Stimulated activated CD4-positive, alpha-beta T cell treated with anti-CD3 and anti-CD28 coated beads, Interleukin-4, amount 100 ng/mL, for 24 hours (primary cell): Measurements from ENCODE around the gene GTPBP10.

Experiments used
- DNase-seq: peaks from one replicate; pipeline ENCODE4 v3.0.0-alpha.2; 2020

GTPBP10 gene

DNA sequence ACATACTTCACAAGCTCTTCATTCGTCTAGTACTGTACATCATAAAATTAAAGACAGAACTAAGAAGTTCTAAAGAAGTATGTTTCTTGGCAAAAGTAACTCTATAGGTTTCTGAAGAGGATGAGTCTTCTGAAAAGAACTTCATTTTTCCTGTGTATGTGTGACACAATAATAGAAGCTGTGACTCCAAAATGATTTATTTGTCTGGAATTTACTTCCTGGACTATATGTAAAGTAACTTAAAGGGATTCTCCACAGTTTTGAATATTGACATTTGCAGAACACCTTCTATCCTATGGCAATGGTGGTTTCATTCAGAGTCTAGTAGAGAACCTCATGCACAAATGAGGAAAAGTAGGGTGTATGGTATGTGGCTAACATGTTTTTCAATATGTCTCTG, 36.9 kb downstream of the GTPBP10 start:
- no peak for DNase-seq

DNA sequence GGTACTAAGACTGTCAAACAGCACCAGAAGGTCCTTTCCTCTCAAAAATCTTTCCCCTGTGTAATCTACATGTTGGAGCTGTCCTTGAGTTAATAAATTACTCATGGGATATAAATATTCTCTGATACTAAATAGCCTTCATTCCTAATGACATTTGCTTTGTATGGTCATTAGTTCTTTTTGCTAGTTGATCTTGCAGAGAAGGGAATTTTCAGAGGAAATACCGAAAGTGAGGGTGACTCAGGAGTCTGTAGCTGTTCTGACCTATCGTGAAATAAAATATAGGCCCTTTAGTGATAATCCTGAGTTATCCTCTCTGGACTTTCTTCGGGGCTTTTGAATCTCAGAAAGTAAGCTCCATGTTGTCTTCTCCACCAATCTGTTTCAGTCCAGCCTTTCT, 37.3 kb downstream of the GTPBP10 start:
- DNase-seq: no peak

GRCh38 chr7:90384433-90384832, 37.9 kb downstream of the GTPBP10 start:
- no peak for DNase-seq

DNA sequence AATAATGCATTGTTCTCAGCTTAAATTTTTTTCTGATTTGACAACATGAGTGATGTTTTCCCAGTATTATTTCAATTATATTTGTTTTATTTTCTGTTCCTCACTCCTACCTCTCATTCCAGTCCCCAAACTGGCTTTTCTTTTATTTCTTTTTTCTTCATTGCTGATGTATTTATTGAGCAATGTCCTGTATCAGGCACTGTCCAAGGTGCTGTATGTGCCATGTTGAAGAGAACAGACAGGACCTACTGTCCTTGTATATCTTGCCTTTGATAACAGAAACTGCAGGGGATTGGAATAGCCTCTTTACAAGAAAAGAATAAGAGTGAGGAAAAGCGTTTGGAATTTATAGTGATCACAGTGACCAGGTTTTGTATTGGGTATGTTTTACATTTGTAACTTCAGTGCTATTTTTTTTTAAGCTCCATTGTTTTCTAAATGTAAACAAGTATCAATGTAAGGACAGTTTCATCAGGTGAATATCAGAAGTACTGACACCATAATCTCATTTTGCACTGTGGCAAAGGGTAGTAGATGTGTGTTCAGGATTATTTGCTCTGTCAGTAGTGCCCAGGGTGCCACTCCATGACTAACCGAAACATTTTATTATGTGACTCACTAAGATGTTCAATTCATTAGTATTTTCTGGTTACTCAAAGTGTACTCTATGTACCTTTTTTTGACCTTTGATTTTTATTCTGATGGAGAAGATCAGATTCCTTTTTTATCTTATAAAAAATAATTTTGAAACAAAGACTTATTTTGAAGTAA, 41.1 kb downstream of the GTPBP10 start:
- DNase-seq: no peak

- DNase-seq: no peak
These were observed 44.4 kb downstream of the GTPBP10 start for GRCh38 chr7:90390926-90391325.

DNA sequence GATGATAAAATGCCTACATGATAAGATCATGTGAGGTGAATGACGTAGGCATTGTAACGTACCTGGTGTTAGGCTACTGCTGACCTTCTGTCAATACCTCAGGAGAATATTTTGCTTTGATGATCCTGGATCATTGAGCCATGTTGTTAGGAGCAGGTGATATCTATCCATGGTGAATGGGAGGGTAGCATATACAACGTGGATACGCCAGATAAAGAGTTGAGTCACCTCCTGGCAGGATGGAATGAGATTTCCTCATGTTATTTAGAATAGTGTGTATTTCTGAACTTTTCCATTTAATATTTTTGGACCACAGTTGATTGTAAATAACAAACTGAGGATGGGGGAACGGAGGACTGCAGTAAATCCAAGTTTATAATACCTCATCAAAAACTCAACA, 45.0 kb downstream of the GTPBP10 start:
- no peak for DNase-seq

DNA sequence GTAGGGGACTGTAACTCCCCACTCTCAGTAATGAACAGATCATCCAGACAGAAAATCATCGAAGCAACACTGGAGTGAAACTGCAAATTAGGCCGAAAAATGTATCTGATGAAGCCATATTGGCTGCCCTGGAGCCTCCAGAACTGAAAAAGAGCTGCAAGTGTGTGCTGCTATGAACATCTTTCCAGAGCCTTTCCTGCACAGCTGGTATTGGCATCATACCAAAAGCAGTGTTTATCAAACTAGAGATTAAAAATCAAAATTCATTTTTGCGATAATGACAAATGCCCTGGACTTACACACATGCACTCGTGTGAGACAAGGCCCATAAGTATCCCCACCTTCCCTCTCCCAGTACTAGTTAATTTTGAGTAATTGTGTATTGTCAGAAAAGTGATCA, 49.9 kb downstream of the GTPBP10 start:
- no peak for DNase-seq

DNA sequence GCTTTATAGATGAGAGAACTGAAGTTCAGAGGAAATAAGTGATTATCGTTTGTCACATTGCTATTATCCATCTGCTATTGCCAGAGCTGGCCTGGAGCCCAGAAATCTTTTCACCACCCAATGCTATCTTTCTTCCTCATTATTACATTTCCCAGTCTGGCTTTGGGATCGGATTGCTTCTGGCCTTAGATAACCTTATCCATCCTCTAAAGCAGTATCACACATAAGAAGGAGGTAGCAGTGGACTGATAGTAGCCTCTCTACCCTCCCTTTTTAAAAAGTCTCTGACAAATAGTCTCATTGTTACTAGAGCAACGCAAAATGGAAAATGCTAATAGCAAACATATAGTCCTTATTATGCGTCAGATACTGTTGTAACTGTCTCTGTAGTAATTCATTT, 55.5 kb downstream of the GTPBP10 start:
- DNase-seq: no peak

DNA sequence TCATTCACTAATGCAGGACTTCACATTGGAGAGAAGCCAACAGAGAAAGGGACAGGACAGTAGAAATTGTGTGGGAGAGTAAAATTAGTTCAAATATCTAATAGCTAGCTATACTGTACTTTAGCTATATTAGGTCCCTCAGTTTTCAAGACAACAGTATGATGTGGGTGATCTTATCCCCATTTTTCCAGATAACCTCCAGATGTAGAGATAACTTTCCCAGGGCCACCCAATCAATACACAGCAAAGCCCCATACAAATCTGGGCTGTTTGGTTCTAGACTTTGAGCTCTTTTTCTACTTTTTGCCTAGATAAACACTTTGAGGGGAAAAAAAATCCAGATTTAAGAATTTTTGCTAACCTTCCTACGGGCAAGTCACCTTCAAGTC, 56.3 kb downstream of the GTPBP10 start:
- DNase-seq: no peak

DNA sequence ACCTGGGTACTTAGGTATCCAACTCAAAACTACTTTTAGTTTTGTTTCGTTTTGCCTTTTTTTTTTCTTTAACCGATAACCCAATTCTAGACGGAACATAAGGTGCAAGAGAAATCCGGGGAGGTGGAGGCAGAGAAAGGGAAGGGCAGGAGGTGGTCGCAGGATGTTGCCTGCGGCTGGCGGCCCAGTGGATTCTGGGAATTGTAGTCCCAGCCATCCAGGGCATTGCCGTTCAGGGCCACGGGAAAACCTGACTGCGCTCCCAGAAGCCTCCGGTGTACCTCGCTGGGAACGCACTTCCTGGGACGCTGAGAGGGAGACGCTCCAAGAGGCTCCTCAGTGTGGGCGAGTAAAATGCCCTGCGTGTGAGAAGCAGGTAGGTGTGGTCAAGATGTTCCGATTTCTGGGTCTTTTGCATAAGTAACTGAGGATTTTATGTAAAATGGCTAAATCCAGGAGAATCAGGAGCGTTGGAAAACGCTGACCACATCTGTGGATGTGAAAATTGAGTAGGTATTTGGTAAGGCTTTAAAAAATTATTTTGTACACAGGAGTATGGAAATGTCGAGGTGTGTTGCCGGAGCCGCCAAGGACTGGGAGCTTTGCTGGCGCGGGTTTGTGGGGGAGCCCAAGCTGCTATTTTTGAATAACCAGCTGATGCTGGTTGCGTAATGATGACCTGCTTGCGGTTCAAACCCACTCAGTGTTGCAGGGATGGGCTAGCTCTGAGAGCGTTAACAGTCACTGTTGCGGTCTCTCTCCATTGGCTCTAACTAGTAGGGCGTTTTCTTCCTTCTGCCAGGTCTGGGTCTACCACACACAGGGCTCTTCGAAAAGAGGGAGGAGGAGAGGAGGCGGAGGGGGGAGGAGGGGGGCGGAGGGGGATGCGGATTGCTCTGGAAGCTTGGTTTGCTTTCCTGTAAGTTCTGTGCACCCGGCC, 56.9 kb downstream of the GTPBP10 start, which contains the start of gene CLDN12:
CLDN12 (plus strand) TSS at position 288 of the 940 bp plus-strand sequence. CDS start 9,216 bp downstream, outside the sequence.
- DNase-seq: peak; percentile 77

- DNase-seq: no peak
These were observed 58.3 kb downstream of the GTPBP10 start for GRCh38 chr7:90404777-90405176.

- no peak for DNase-seq
These were observed 60.9 kb downstream of the GTPBP10 start for GRCh38 chr7:90407484-90407821.

GRCh38 chr7:90408142-90408541, 61.6 kb downstream of the GTPBP10 start:
- no peak for DNase-seq

DNA sequence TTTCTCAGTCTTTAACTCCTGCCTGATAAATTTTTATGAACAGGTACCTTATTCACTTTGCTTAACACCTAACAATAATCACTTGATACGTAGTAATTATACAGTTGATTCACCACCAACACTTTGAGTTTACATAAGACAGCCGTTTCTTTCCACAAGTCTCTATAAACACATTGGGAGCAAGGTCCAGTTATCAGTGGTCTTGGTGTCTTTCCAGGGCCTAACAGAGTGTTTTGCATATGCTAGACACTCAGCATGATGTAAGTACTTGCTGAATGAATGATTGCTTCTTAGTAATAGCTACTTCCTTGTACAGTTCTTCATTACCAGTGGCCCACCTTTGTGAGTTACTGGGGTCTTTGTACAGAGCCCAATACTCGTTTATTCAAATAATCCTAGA, 63.2 kb downstream of the GTPBP10 start:
- DNase-seq: no peak

DNA sequence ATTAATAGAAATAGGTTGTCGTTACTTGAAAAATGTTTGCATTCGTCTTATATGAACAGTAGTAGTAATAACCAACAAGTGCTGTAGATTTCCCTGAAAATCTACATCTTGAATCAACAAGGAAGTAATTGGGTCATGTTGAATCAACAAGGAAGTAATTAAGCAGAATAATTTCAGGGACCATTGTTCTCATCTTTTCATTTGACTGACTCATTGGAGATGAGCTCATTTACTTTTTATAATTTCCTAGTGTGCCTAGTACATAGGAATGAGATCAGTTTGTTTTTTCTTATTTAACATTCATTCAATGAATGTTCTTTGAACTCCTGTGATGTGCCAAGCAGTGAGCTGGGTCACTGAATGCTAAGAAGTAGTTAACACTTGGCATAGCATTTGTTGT, 65.0 kb downstream of the GTPBP10 start:
- DNase-seq: no peak

DNA sequence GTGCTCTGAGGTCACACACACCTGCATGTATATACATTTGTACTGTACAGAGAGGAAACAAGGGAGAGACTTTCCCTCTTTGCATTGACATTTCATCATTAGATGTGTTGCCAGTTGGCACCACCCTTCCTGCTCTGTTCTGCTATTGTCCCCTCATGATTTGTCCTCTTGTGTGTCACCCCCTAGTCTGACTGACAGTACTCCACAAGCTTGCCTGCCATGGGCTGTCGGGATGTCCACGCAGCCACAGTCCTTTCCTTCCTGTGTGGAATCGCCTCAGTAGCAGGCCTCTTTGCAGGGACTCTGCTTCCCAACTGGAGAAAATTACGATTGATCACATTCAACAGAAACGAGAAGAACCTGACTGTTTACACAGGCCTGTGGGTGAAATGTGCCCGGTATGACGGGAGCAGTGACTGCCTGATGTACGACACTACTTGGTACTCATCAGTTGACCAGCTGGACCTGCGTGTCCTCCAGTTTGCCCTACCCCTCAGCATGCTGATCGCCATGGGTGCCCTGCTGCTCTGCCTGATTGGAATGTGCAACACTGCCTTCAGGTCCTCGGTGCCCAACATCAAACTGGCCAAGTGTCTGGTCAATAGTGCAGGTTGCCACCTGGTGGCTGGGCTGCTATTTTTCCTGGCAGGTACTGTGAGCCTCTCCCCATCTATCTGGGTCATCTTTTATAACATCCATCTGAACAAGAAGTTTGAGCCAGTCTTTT, 66.1 kb downstream of the GTPBP10 start:
- peak; percentile 11 for DNase-seq

DNA sequence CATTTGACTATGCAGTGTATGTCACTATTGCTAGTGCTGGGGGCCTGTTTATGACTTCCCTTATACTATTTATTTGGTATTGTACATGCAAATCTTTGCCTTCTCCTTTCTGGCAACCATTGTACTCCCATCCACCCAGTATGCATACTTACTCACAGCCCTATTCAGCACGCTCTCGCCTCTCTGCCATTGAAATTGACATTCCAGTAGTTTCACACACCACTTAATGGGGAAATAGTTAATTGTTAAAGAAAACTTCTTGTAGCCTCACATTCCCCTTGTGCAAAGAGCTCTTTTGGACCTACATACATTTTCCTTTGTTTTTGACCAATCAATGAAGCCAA, 66.6 kb downstream of the GTPBP10 start:
- no peak for DNase-seq

DNA sequence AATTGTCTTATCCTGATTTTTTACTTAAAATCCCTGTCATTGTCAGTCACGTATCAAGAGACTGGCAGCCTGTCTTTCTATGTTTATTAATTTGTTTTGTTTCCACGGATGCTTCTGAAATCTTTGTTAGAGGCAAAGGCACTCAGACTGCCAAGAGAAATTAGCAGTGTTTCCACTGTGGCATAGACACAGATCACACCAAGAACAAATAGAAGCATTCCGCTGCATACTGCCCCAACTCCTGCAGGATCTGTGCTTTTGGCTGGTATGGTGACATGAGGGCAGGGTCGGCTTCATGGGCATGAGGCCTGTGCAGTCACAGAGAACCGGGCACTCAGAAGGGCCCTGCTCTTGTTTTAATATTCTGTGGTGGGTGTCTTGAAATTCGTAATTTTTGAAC, 75.1 kb downstream of the GTPBP10 start:
- no peak for DNase-seq

- DNase-seq: no peak
These were observed 78.2 kb downstream of the GTPBP10 start for GRCh38 chr7:90424720-90425119.

- no peak for DNase-seq
These were observed 78.9 kb downstream of the GTPBP10 start for GRCh38 chr7:90425376-90425775.

GRCh38 chr7:90430614-90431460, 84.3 kb downstream of the GTPBP10 start:
- no peak for DNase-seq

- DNase-seq: no peak
These were observed 86.2 kb downstream of the GTPBP10 start for GRCh38 chr7:90432752-90433151.

- DNase-seq: no peak
These were observed 86.7 kb downstream of the GTPBP10 start for GRCh38 chr7:90433221-90433620.
